Mammary epithelial cell (primary cell): Measurements from ENCODE around the gene IGDCC3.

Source experiments
- CTCF ChIP-seq, 2 donors: IDR thresholded peaks in 1 of 2; conservative IDR thresholded peaks in 1 of 2; 2 replicates each; pipeline ENCODE4 v1.5.1; 2011 to 2012; ENCODE audit warnings: inconsistent platforms in 2 of 2, low read length in 2 of 2, mild to moderate bottlenecking in 2 of 2, control low read depth in 1 of 2, low read depth in 1 of 2; ENCODE audit not compliant: insufficient read depth in 1 of 2; ENCODE audit errors: extremely low read depth in 1 of 2
- EZH2 ChIP-seq: IDR thresholded peaks from 2 replicates; pipeline ENCODE4 v1.6.1; 2012; ENCODE audit warnings: low read length, inconsistent platforms, borderline replicate concordance

DNA sequence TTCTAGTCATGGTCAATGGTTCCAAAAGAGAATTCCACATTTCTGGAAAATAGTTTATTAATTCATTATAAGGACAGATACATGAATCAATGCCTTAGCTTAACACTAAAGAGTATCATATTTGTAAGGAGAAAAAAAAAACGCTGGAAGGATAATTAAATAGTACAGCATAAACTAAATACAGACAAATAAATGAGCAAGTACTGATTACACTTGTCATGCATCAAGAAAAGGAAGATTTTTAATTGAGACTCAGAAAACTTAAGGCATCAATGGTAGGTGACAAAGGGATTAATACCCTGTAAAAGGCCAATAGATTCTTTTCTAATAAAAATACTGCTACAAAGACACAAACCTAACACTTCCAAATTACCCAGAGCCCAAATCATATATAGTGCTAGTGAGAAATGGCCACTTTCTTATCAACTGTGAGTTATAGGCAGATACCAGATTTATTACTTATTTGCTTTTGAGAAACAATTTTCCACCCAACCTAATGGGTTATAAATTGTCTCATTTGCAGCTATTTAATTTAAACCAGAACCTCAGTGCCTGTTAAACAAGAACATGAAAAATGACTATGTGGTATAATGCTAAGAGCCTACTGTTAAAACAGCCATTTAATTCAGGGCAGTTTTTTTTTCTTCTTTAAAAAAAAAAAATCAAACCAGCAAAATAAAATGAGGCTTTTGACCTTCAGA is 3.8 kb upstream of the IGDCC3 start:
- no peak for TF ChIP-seq CTCF (conservative IDR thresholded peaks at IDR 0.05 in 1 of 2, IDR thresholded peaks at IDR 0.05 in 1 of 2; ENCODE audit: extremely low read depth in 1 of 2, insufficient read depth in 1 of 2, low read depth in 1 of 2, low read length in 2 of 2)
- no peak for TF ChIP-seq EZH2
